Rectal smooth muscle tissue (tissue), 1 donor: ENCODE data around the gene KCNG4.

Experiments used
- H3K27ac ChIP-seq: one replicate; pipeline ENCODE4 v1.7.0; 2013; ENCODE audit warnings: low read depth, low read length, inconsistent platforms
- H3K27me3 ChIP-seq: one replicate; pipeline ENCODE4 v1.7.0; 2013; ENCODE audit warnings: low read length; ENCODE audit not compliant: control insufficient read depth, insufficient read depth
- H3K36me3 ChIP-seq: one replicate; pipeline ENCODE4 v1.7.0; 2013; ENCODE audit warnings: low read length; ENCODE audit not compliant: control insufficient read depth, insufficient read depth
- H3K4me1 ChIP-seq: one replicate; pipeline ENCODE4 v1.7.0; 2013; ENCODE audit warnings: low read length; ENCODE audit not compliant: control insufficient read depth, insufficient read depth
- H3K4me3 ChIP-seq: one replicate; pipeline ENCODE4 v1.7.0; 2013; ENCODE audit warnings: low read length
- H3K9ac ChIP-seq: one replicate; pipeline ENCODE4 v1.7.0; 2013; ENCODE audit warnings: low read length

The KCNG4 gene

DNA sequence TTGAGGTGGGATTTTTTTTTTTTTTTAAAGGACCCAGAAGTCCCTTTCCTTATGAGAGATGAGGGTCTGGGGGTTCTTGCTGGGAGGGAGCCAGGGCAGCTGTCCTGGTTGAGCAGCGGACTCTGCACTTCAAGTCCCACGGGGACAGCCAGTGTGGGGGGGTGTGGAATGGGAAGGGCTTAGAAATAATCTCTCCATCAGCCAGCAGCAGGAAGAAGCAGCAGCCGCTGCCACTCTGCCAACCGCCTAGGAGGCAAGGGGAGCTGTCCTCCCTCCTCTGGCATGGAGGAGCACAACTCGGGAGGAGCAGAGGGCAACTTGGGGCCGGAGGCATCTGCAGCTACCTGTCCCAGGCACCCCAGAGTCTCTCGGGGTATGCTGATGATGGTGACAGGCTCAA is at the start of gene KCNG4:
Gene KCNG4, minus strand, starts transcription at position 104 of the 400 bp plus-strand sequence. CDS start 2,527 bp downstream, outside the sequence.
- Histone ChIP-seq H3K9ac (no peak within 1 kb of the TSS), H3K27me3 (peaks cover 3% of the 10 kb centered on the region), H3K27ac (no peak within 1 kb of the TSS), H3K4me1 (peaks cover 5% of the 10 kb centered on the region), H3K36me3 (no peaks in the 10 kb centered on the region), H3K4me3 (no peak within 1 kb of the TSS)

GRCh38 chr16:84288902-84289301 is 49.1 kb upstream of the KCNG4 start:
- no peak overlapping the region for H3K27ac ChIP-seq
- H3K9ac ChIP-seq = no peak overlapping the region
- H3K4me1 ChIP-seq = peaks cover 7% of the 10 kb centered on the region
- no peak overlapping the region for H3K4me3 ChIP-seq
- H3K27me3 ChIP-seq = no peaks in the 10 kb centered on the region
- no peaks in the 10 kb centered on the region for H3K36me3 ChIP-seq

GRCh38 chr16:84286578-84287240 is 46.9 kb upstream of the KCNG4 start:
- Histone ChIP-seq H3K9ac (no peak overlapping the region), H3K4me1 (peaks cover 9% of the 10 kb centered on the region), H3K4me3 (no peak overlapping the region), H3K36me3 (no peaks in the 10 kb centered on the region), H3K27ac (peak overlapping the region; percentile 38), H3K27me3 (no peaks in the 10 kb centered on the region)

DNA sequence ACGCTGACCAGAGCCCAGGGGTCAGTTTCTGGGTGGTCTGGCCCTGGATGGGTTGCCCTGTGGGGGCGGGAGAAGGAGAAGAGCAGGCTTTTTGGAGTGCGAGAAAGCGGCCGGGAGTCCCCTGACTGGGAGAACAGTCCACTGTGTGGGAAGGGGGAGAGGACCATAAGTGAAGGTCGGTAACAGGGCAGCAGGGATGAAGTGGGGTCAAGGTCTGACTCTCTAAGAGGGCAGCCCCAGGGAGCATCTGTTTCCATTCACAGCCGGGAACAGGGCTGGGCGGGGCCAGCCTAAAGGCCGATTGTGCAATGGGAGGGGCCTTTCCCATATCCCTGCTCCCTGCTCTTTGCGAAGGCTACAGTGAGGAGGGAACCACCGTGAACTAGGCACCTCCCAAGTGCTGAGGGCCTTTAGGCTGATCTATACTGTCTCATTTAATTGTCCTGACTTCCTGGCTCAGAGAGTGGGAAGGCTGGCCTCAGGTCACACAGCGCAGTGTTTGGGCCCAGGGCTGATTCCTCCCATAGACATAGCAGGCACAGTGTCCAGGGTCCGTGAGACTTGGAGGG is 44.4 kb upstream of the KCNG4 start:
- no peaks in the 10 kb centered on the region for H3K36me3 ChIP-seq
- H3K4me1 ChIP-seq = peaks cover 9% of the 10 kb centered on the region
- no peak overlapping the region for H3K4me3 ChIP-seq
- no peaks in the 10 kb centered on the region for H3K27me3 ChIP-seq
- no peak overlapping the region for H3K9ac ChIP-seq
- no peak overlapping the region for H3K27ac ChIP-seq

- Histone ChIP-seq H3K27ac (no peak overlapping the region), H3K9ac (no peak overlapping the region), H3K27me3 (peaks cover 2% of the 10 kb centered on the region), H3K4me1 (peaks cover 9% of the 10 kb centered on the region), H3K4me3 (no peak overlapping the region), H3K36me3 (no peaks in the 10 kb centered on the region)
Observed at GRCh38 chr16:84283314-84284153, 43.7 kb upstream of the KCNG4 start.

- Histone ChIP-seq H3K9ac (no peak overlapping the region), H3K36me3 (no peaks in the 10 kb centered on the region), H3K4me3 (no peak overlapping the region), H3K27me3 (peaks cover 2% of the 10 kb centered on the region), H3K4me1 (peaks cover 9% of the 10 kb centered on the region), H3K27ac (no peak overlapping the region)
Observed at GRCh38 chr16:84282533-84282932, 42.7 kb upstream of the KCNG4 start.

- H3K27me3 ChIP-seq = peaks cover 2% of the 10 kb centered on the region
- no peak overlapping the region for H3K27ac ChIP-seq
- H3K4me1 ChIP-seq = peaks cover 9% of the 10 kb centered on the region
- H3K4me3 ChIP-seq = no peak overlapping the region
- H3K9ac ChIP-seq = no peak overlapping the region
- no peaks in the 10 kb centered on the region for H3K36me3 ChIP-seq
Observed at GRCh38 chr16:84281074-84281473, 41.3 kb upstream of the KCNG4 start.

DNA sequence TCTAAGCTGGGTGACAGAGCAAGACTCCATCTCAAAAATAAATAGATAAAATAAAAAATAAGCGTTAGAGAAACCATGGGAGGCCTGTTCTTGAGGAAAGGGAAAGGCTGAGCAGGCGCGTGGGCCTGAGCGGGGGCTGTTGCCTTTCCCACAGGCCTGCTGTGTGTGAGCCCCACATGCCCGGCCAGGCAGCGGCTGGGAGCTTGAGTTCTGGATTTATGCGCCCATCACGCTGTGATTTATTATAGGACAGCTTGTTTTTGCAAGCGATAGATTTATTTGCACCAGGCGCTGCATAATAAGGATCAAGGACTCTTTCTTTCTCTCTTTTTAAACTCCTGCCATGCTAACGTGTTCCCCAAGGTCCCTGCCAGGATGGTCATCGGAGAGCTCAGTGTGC is 40.1 kb upstream of the KCNG4 start:
- H3K4me1 ChIP-seq = peaks cover 9% of the 10 kb centered on the region
- no peak overlapping the region for H3K9ac ChIP-seq
- no peak overlapping the region for H3K27ac ChIP-seq
- H3K4me3 ChIP-seq = no peak overlapping the region
- no peaks in the 10 kb centered on the region for H3K36me3 ChIP-seq
- H3K27me3 ChIP-seq = peaks cover 2% of the 10 kb centered on the region

- Histone ChIP-seq H3K9ac (no peak overlapping the region), H3K4me1 (peaks cover 2% of the 10 kb centered on the region), H3K27me3 (peaks cover 2% of the 10 kb centered on the region), H3K4me3 (no peak overlapping the region), H3K36me3 (no peaks in the 10 kb centered on the region), H3K27ac (no peak overlapping the region)
Observed at GRCh38 chr16:84278968-84279367, 39.2 kb upstream of the KCNG4 start.

- Histone ChIP-seq H3K27ac (no peak overlapping the region), H3K36me3 (no peaks in the 10 kb centered on the region), H3K4me3 (no peak overlapping the region)
Observed at GRCh38 chr16:84278333-84278732, 38.5 kb upstream of the KCNG4 start.

DNA sequence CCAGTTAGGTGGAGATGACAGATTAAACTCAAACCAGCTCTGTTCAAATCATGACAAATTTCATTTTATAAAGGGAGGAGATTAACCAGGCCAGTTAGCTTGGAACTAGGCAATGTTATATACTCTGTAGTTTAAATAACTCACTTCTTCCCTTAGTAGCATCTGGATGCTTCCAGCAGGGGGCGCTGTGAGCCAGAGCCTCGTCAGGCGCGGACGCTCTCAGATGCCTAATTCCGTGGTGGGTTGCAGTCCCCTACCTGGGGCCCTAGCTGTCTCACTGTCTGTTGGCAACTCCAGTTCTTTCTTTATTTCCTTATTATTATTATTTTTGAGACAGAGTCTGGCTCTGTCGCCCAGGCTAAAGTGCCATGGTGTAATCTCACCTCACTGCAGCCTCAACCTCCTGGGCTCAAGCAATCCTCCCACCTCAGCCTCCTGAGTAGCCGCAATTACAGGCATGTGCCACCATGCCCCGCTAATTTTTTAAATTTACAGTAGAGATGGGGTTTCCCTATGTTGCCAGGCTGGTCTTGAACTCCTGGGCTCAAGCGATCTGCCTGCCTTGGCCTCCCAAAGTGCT is 37.5 kb upstream of the KCNG4 start:
- H3K4me3 ChIP-seq = no peak overlapping the region
- no peak overlapping the region for H3K27ac ChIP-seq
- peaks cover 2% of the 10 kb centered on the region for H3K27me3 ChIP-seq
- no peaks in the 10 kb centered on the region for H3K4me1 ChIP-seq
- no peaks in the 10 kb centered on the region for H3K36me3 ChIP-seq
- no peak overlapping the region for H3K9ac ChIP-seq

More at GRCh38 chr16:84278333-84278732, 38.5 kb upstream of the KCNG4 start:
- Histone ChIP-seq H3K27me3 (peaks cover 2% of the 10 kb centered on the region), H3K9ac (no peak overlapping the region), H3K4me1 (no peaks in the 10 kb centered on the region)

- no peaks in the 10 kb centered on the region for H3K4me1 ChIP-seq
- H3K4me3 ChIP-seq = no peak overlapping the region
- H3K9ac ChIP-seq = no peak overlapping the region
- no peaks in the 10 kb centered on the region for H3K36me3 ChIP-seq
- no peak overlapping the region for H3K27ac ChIP-seq
- H3K27me3 ChIP-seq = peaks cover 2% of the 10 kb centered on the region
Observed at GRCh38 chr16:84275585-84276151, 35.9 kb upstream of the KCNG4 start.
